HEK293 (cell line): ENCODE data around the gene GRK5.

Experiments used
- CTCF ChIA-PET: fragments of 350-600 bp; formaldehyde crosslinking; extraction: SDS; loops from one replicate; lab custom pipeline; 2021; ENCODE audit warnings: antibody characterized with exemption; lab: Yijun Ruan, JAX
- POLR2A ChIA-PET: fragments of 300-600 bp; formaldehyde crosslinking; extraction: SDS; loops from one replicate; lab custom pipeline; 2020; ENCODE audit warnings: antibody characterized with exemption, inconsistent platforms; lab: Yijun Ruan, JAX
- H3K27ac ChIP-seq: fragments of 200-500 bp; sonication (Bioruptor generic); 2 replicates; pipeline ENCODE4 v1.5.1; 2014; ENCODE audit warnings: low read depth, low read length, control low read depth, inconsistent platforms; ENCODE audit errors: extremely low read depth
- H3K36me3 ChIP-seq, 2 experiments: fragments of 200-500 bp in 1 of 2; sonication (Bioruptor generic) in 1 of 2; 1 replicate in 1 of 2; 2 replicates in 1 of 2; pipeline ENCODE4 v1.5.1; 2014 to 2017; ENCODE audit warnings: inconsistent platforms in 2 of 2, low read length in 2 of 2; ENCODE audit not compliant: control insufficient read depth in 2 of 2, insufficient read depth in 1 of 2
- H3K4me1 ChIP-seq: fragments of 200-500 bp; sonication (Bioruptor generic); 2 replicates; pipeline ENCODE4 v1.5.1; 2014; ENCODE audit warnings: mild to moderate bottlenecking, low read length, inconsistent platforms; ENCODE audit not compliant: control insufficient read depth, insufficient read depth
- H3K4me3 ChIP-seq: 2 replicates; pipeline ENCODE4 v1.5.1; 2011; ENCODE audit warnings: low read depth, mild to moderate bottlenecking, control low read depth, low read length, moderate library complexity
- H3K9me3 ChIP-seq: fragments of 200-500 bp; sonication (Bioruptor generic); 2 replicates; pipeline ENCODE4 v1.5.1; 2014; ENCODE audit warnings: low read depth, low read length, inconsistent platforms; ENCODE audit not compliant: control insufficient read depth, insufficient read depth
- KLF7 ChIP-seq: fragments of 450-650 bp; formaldehyde crosslinking; IDR thresholded peaks from 2 replicates; pipeline ENCODE4 v1.5.1; 2016; ENCODE audit warnings: missing biosample characterization, missing genetic modification characterization, borderline replicate concordance
- PRDM1 ChIP-seq: fragments of 450-650 bp; formaldehyde crosslinking; IDR thresholded peaks from 2 replicates; pipeline ENCODE4; 2016; ENCODE audit warnings: missing biosample characterization, missing genetic modification characterization
- REPIN1 ChIP-seq: fragments of 450-650 bp; formaldehyde crosslinking; IDR thresholded peaks from 2 replicates; pipeline ENCODE4 v1.5.1; 2017; ENCODE audit warnings: missing biosample characterization, missing genetic modification characterization, low read depth
- TCF7L2 ChIP-seq: IDR thresholded peaks from 2 replicates; pipeline ENCODE4 v1.6.1; 2011; ENCODE audit warnings: low read depth, mild to moderate bottlenecking, inconsistent platforms, low read length, moderate library complexity, borderline replicate concordance
- YY1 ChIP-seq: fragments of 450-650 bp; formaldehyde crosslinking; IDR thresholded peaks from 2 replicates; pipeline ENCODE4 v1.5.1; 2018; ENCODE audit warnings: missing biosample characterization, missing genetic modification characterization
- ZFHX2 ChIP-seq: fragments of 450-650 bp; formaldehyde crosslinking; conservative IDR thresholded peaks from 2 replicates; pipeline ENCODE4 v1.5.1; 2016; ENCODE audit warnings: missing biosample characterization, missing genetic modification characterization
- ZNF133 ChIP-seq: fragments of 450-650 bp; formaldehyde crosslinking; IDR thresholded peaks from 2 replicates; pipeline ENCODE4 v1.5.1; 2016; ENCODE audit warnings: missing biosample characterization, missing genetic modification characterization
- ZNF366 ChIP-seq: fragments of 450-650 bp; formaldehyde crosslinking; conservative IDR thresholded peaks from 2 replicates; pipeline ENCODE4 v1.5.1; 2016; ENCODE audit warnings: missing biosample characterization, missing genetic modification characterization
- ZNF473 ChIP-seq: fragments of 450-650 bp; formaldehyde crosslinking; IDR thresholded peaks from 2 replicates; pipeline ENCODE4 v1.5.1; 2017; ENCODE audit warnings: missing biosample characterization, missing genetic modification characterization
- ZNF623 ChIP-seq: fragments of 450-650 bp; formaldehyde crosslinking; IDR thresholded peaks from 2 replicates; pipeline ENCODE4 v1.5.1; 2016; ENCODE audit warnings: missing biosample characterization, missing genetic modification characterization
- ZNF664 ChIP-seq: fragments of 450-650 bp; formaldehyde crosslinking; IDR thresholded peaks from 2 replicates; pipeline ENCODE4 v1.5.1; 2016; ENCODE audit warnings: missing biosample characterization, missing genetic modification characterization
- ZNF692 ChIP-seq: fragments of 450-650 bp; formaldehyde crosslinking; IDR thresholded peaks from 2 replicates; pipeline ENCODE4 v1.5.1; 2016; ENCODE audit warnings: missing biosample characterization, missing genetic modification characterization
- TF ChIP-seq, protein P1 (sequence below): fragments of 450-650 bp; formaldehyde crosslinking; IDR thresholded peaks from 2 replicates; pipeline ENCODE4 v1.5.1; 2016; ENCODE audit warnings: missing biosample characterization, missing genetic modification characterization
- TF ChIP-seq, protein P2 (sequence below): fragments of 450-650 bp; formaldehyde crosslinking; IDR thresholded peaks from 2 replicates; pipeline ENCODE4 v1.5.1; 2016; ENCODE audit warnings: missing biosample characterization, missing genetic modification characterization, borderline replicate concordance

The GRK5 gene

GRCh38 chr10:119190954-119191785 is 16.2 kb upstream of the GRK5 start:
- H3K27ac ChIP-seq: no peak overlapping the region
- TF ChIP-seq ZNF623 (tag by site-specific recombination) (no peak), ZNF473 (tag by site-specific recombination) (no peak), REPIN1 (tag by site-specific recombination) (no peak), PRDM1 (peak; percentile 95), ZNF692 (no peak), ZNF366 (tag by site-specific recombination) (peak; percentile 94), KLF7 (no peak), ZNF133 (no peak), YY1 (no peak)
- TF ChIP-seq, protein P1, sequence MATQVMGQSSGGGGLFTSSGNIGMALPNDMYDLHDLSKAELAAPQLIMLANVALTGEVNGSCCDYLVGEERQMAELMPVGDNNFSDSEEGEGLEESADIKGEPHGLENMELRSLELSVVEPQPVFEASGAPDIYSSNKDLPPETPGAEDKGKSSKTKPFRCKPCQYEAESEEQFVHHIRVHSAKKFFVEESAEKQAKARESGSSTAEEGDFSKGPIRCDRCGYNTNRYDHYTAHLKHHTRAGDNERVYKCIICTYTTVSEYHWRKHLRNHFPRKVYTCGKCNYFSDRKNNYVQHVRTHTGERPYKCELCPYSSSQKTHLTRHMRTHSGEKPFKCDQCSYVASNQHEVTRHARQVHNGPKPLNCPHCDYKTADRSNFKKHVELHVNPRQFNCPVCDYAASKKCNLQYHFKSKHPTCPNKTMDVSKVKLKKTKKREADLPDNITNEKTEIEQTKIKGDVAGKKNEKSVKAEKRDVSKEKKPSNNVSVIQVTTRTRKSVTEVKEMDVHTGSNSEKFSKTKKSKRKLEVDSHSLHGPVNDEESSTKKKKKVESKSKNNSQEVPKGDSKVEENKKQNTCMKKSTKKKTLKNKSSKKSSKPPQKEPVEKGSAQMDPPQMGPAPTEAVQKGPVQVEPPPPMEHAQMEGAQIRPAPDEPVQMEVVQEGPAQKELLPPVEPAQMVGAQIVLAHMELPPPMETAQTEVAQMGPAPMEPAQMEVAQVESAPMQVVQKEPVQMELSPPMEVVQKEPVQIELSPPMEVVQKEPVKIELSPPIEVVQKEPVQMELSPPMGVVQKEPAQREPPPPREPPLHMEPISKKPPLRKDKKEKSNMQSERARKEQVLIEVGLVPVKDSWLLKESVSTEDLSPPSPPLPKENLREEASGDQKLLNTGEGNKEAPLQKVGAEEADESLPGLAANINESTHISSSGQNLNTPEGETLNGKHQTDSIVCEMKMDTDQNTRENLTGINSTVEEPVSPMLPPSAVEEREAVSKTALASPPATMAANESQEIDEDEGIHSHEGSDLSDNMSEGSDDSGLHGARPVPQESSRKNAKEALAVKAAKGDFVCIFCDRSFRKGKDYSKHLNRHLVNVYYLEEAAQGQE (tag by site-specific recombination): no peak
- H3K4me3 ChIP-seq: no peak overlapping the region
- CTCF ChIA-PET: interaction anchor here (0.6 to 2.7 kb wide), 5 partner anchors 8 to 225 kb away, joined by 3 to 27 read pairs (median 5); no protein-coding TSS in a partner anchor
- POLR2A ChIA-PET: interaction anchor here (0.7 to 1.3 kb wide), 3 partner anchors 12 to 476 kb away, joined by 3 to 8 read pairs (median 4); partner anchors contain the start of gene GRK5
- H3K4me1 ChIP-seq: no peaks in the 10 kb centered on the region
- H3K9me3 ChIP-seq: no peaks in the 10 kb centered on the region
- no peaks in the 10 kb centered on the region for H3K36me3 ChIP-seq

- TF ChIP-seq ZFHX2 (tag by site-specific recombination): 0 out of 2 replicates have a peak, but pooled peaks have one; percentile 21
- no peak for TF ChIP-seq TCF7L2
- ChIA-PET CTCF (interaction anchor here (0.6 to 1.3 kb wide), 2 partner anchors 14 to 225 kb away, joined by 3 to 5 read pairs; no protein-coding TSS in a partner anchor), POLR2A (no interaction called here)
- H3K4me1 ChIP-seq: no peaks in the 10 kb centered on the region
- H3K9me3 ChIP-seq: no peaks in the 10 kb centered on the region
- no peak overlapping the region for H3K27ac ChIP-seq
- no peak overlapping the region for H3K4me3 ChIP-seq
- H3K36me3 ChIP-seq: no peaks in the 10 kb centered on the region
These were observed 15.5 kb upstream of the GRK5 start for GRCh38 chr10:119191881-119192280.

DNA sequence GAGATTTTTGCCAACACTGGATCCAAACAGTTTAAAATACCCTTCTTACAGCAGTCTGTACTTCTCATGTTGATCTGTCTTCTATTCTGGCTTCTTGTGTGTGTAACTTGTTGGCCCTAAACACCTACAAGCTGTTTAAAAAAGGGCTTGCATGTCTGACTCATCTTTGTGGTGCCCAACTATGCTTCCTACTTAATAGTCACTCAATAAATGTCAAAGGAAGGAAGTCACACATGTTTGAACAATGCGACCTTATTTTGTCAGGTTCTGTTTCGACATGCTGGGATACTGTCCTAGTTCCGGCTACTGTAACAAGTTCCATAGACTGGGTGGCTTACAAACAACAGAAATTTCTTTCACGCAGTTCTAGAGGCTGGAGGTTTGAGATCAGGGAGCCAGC is 9.4 kb upstream of the GRK5 start:
- TF ChIP-seq ZNF664: 0 out of 2 replicates have a peak, but pooled peaks have one; percentile 8
- TF ChIP-seq, protein P2, sequence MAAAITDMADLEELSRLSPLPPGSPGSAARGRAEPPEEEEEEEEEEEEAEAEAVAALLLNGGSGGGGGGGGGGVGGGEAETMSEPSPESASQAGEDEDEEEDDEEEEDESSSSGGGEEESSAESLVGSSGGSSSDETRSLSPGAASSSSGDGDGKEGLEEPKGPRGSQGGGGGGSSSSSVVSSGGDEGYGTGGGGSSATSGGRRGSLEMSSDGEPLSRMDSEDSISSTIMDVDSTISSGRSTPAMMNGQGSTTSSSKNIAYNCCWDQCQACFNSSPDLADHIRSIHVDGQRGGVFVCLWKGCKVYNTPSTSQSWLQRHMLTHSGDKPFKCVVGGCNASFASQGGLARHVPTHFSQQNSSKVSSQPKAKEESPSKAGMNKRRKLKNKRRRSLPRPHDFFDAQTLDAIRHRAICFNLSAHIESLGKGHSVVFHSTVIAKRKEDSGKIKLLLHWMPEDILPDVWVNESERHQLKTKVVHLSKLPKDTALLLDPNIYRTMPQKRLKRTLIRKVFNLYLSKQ (tag by site-specific recombination): no peak
- Histone ChIP-seq H3K27ac (no peak overlapping the region), H3K4me1 (no peaks in the 10 kb centered on the region), H3K9me3 (no peaks in the 10 kb centered on the region), H3K4me3 (no peak overlapping the region), H3K36me3 (no peaks in the 10 kb centered on the region)
- POLR2A ChIA-PET: no interaction called here
- CTCF ChIA-PET: interaction anchor here (0.9 to 3.8 kb wide), 20 partner anchors 8 to 528 kb away, joined by 3 to 64 read pairs (median 5); partner anchors contain the start of gene INPP5F
